Effector memory CD4-positive, alpha-beta T cell (primary cell): ENCODE measurements around the gene OR56B4.
"Not testable (repeated sequence)": the region's sequence is repeated elsewhere in the genome, so short reads cannot be mapped to it uniquely, and the experiment has no call there.

Experiments used
- DNase-seq, 3 donors: peaks; one replicate each; pipeline ENCODE4 v3.0.0-alpha.2; 2020
- H3K27ac ChIP-seq: 2 replicates; pipeline ENCODE4 v1.7.0; 2013; ENCODE audit warnings: mild to moderate bottlenecking, low read length, moderate library complexity; ENCODE audit not compliant: insufficient read depth, poor library complexity, severe bottlenecking
- H3K27me3 ChIP-seq: replicated peaks from 2 replicates; pipeline ENCODE4 v1.7.0; 2013; ENCODE audit warnings: mild to moderate bottlenecking, low read length; ENCODE audit not compliant: insufficient read depth, control insufficient read depth, poor library complexity, severe bottlenecking
- H3K36me3 ChIP-seq: 2 replicates; pipeline ENCODE4 v1.7.0; 2013; ENCODE audit warnings: mild to moderate bottlenecking, low read length, moderate library complexity; ENCODE audit not compliant: control insufficient read depth, insufficient read depth
- H3K4me1 ChIP-seq: 2 replicates; pipeline ENCODE4 v1.7.0; 2013; ENCODE audit warnings: low read length, mild to moderate bottlenecking; ENCODE audit not compliant: control insufficient read depth, insufficient read depth, poor library complexity, severe bottlenecking
- H3K4me3 ChIP-seq: 2 replicates; pipeline ENCODE4 v1.7.0; 2013; ENCODE audit warnings: low read length, low read depth, mild to moderate bottlenecking; ENCODE audit not compliant: insufficient read depth, poor library complexity, severe bottlenecking
- H3K9me3 ChIP-seq: 2 replicates; pipeline ENCODE4 v1.7.0; 2013; ENCODE audit warnings: mild to moderate bottlenecking, low read length, moderate library complexity; ENCODE audit not compliant: control insufficient read depth
- total RNA-seq, 3 donors: gene quantifications; one replicate each; lab custom pipeline; 2026; lab: John Stamatoyannopoulos, UW

OR56B4 gene, protein sequence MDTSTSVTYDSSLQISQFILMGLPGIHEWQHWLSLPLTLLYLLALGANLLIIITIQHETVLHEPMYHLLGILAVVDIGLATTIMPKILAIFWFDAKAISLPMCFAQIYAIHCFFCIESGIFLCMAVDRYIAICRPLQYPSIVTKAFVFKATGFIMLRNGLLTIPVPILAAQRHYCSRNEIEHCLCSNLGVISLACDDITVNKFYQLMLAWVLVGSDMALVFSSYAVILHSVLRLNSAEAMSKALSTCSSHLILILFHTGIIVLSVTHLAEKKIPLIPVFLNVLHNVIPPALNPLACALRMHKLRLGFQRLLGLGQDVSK
- total RNA-seq, result 0 reads per million in 3 donors

DNA sequence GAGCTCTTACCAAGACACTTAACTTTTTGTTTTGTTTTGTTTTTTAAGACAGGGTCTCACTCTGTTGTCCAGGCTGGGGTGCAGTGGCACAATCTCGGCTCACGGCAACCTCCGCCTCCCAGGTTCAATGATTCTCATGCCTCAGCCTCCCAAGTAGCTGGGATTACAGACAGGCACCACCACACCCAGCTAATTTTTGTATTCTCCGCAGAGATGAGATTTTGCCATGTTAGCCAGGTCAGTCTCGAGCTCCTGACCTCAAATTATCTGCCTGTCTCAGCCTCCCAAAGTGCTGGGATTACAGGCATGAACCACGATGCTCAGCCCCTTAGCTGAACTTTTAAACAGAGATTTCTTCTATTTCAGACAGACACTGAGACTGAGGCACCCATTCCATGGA, at the start of gene OR56B4:
Gene OR56B4 (plus strand): TSS at position 301 of the 400 bp plus-strand sequence. CDS start 95 bp downstream, at position 396.
- not testable (repeated sequence) for DNase-seq, H3K4me3 ChIP-seq, H3K27me3 ChIP-seq, H3K27ac ChIP-seq, H3K36me3 ChIP-seq, H3K9me3 ChIP-seq, H3K4me1 ChIP-seq

DNA sequence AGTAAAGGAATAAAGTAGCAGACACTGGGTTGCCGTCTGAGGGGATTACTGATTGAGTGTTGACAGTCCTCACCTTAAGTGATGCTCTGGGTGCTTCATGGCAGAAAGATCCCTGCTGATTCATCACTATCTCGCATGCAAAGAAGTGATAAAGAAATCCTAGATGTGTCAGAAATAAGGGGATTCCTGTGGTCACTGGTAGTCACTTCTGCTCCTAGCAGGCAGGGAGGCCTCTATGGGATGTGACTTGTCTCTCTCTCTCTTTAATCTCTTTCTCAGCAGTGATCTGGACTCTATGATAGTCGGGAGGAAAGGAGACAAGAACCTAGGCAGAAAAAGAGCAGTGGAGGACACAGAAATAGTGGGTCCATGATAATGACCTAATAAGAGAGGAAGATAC, 46.0 kb upstream of the OR56B4 start:
- H3K36me3 ChIP-seq, result no peaks in the 10 kb centered on the region
- H3K27me3 ChIP-seq, result no peaks in the 10 kb centered on the region
- no peaks in the 10 kb centered on the region for H3K9me3 ChIP-seq
- H3K27ac ChIP-seq, result no peak overlapping the region
- no peak overlapping the region for H3K4me3 ChIP-seq
- DNase-seq, result no peak
- no peaks in the 10 kb centered on the region for H3K4me1 ChIP-seq

DNA sequence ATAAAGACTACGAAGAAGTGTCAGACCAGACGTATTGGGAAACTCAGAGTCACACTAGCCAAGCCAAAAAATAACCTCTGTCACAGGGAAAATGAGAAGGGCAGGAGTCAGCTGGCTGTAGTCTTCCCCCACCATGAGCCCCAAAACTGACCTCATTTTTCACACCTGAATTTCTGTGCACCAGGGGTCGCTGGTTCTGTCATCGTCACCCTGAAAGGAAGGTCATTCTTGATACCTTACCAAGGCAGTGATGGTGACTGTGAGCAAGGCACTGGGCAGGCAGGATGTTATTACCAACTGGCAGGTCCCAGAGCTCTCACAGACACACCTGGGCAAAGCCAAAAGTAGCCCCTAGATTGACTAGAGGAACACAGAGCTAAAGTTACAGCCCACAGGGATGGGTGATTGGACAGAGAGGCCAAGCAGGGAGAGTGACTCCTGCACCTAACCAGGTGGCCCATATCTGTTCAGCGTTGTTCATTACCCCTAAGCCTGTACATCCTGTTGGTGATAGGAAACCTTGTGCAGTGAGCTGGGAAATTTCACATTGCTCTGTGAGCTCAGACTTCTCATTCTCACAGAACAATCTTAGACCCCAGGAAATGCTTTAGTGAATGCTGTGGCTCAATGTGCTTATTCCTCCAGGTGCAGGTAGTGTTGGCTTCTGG, 44.7 kb upstream of the OR56B4 start:
- Histone ChIP-seq H3K4me3 (no peak overlapping the region), H3K27ac (no peak overlapping the region), H3K36me3 (no peaks in the 10 kb centered on the region), H3K9me3 (no peaks in the 10 kb centered on the region), H3K27me3 (no peaks in the 10 kb centered on the region), H3K4me1 (no peaks in the 10 kb centered on the region)
- DNase-seq, result no peak

DNA sequence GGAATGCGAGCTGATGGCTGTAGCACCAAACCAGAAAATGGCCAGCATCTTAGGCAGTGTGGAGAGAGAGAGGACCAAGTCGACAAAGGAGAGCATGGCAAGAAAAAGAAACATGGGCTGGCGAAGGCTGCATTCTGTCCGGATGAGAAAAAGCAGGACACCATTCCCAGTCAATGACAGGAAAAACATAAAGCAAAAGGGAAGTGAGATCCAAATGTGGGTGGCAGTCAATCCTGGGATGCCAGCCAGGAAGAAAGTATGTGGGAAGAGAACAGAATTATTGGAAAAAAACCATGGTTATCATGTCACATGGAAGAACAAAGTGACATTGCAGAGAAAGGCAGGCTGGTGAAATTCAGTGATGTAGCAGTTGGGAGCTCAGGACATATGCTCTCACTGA, 40.0 kb upstream of the OR56B4 start:
- H3K27ac ChIP-seq, result no peak overlapping the region
- H3K36me3 ChIP-seq, result no peaks in the 10 kb centered on the region
- no peaks in the 10 kb centered on the region for H3K27me3 ChIP-seq
- no peak for DNase-seq
- no peak overlapping the region for H3K4me3 ChIP-seq
- no peaks in the 10 kb centered on the region for H3K4me1 ChIP-seq
- no peaks in the 10 kb centered on the region for H3K9me3 ChIP-seq

DNA sequence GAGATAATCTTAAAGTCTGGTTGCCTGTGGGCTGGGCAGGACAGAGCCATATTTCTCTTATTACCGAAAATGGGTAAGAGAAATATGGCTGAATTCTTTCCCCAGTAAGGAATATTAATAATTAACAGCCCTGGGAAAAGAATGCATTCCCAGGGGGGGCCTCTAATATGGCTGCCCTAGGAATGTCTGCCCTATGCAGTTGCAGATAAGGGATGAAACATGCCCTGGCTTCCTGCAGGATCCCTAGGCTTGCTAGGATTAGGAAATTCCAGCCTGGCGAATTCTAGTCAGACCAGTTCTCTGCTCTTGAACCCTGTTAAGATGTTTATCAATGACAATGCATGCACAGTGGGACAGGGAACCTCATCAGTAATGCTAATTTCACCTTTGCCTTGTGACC, 31.0 kb upstream of the OR56B4 start:
- DNase-seq, H3K36me3 ChIP-seq, H3K9me3 ChIP-seq, H3K27me3 ChIP-seq, H3K27ac ChIP-seq, H3K4me3 ChIP-seq, H3K4me1 ChIP-seq: not testable (repeated sequence)

DNA sequence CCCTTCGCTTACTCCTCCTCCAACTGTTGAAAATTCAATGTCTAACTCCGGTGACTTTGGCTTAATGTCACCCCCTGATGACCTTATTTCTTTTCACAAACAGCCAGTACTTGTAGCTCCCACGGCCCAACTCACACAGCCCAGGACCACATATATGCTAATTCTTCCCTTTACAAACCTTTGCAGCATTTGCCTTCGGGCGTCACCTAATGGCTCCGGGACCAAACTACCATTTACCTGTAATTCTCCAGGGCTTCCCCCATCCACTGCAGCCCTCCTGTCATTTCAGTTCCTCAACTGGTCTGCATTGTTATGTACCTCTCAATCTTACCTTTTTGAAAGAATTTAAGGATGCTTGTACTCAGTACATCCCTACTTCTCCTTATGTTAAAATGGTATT, 29.8 kb upstream of the OR56B4 start:
- no peaks in the 10 kb centered on the region for H3K27me3 ChIP-seq

DNA sequence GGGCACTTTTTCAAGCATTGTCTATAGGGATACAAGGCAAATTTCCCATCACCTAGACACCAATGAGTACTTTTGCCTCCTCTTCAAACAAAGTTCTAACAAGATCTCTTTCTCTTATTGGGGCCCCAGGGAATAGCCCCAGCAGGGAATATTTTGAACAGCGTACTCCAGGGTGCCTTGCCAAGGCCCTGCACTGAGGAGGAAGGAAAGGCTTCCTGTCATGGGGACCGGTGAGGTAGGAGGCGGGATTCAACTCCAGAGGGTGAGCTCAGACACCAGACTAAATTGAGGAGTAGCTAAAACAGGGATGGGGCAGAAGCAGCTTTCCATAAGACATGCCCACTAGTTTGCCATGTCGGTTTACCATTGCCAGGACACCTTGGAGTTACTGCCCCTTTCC, 28.0 kb upstream of the OR56B4 start:
- Histone ChIP-seq H3K27me3 (no peaks in the 10 kb centered on the region), H3K9me3 (no peaks in the 10 kb centered on the region), H3K4me3 (no peak overlapping the region), H3K4me1 (no peaks in the 10 kb centered on the region), H3K36me3 (no peaks in the 10 kb centered on the region), H3K27ac (no peak overlapping the region)
- DNase-seq, result no peak

More for the DNA sequence above, 29.8 kb upstream of the OR56B4 start:
- Histone ChIP-seq H3K27ac (no peak overlapping the region), H3K9me3 (no peaks in the 10 kb centered on the region), H3K4me3 (no peak overlapping the region), H3K36me3 (no peaks in the 10 kb centered on the region), H3K4me1 (no peaks in the 10 kb centered on the region)
- no peak for DNase-seq

DNA sequence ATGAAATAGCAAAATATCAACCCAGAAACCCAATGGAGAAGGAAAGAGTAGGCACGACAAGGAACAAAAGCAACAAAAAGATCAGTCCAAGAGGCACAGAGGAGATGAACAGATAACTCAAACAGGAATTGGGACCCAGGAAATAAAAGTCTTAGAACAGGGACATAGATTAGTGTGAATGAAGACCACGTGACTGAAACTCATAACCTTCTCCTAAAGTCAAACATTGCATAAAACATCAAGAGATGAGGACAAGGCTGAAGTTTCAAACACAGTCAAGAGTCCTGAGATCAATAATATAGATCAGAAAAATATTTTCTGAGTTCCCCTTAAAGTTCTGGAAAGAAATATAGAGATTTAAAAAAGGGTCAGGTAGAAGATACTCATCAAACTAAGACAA, 24.4 kb upstream of the OR56B4 start:
- DNase-seq, result no peak
- no peaks in the 10 kb centered on the region for H3K36me3 ChIP-seq
- no peaks in the 10 kb centered on the region for H3K27me3 ChIP-seq
- no peaks in the 10 kb centered on the region for H3K9me3 ChIP-seq
- no peak overlapping the region for H3K4me3 ChIP-seq
- no peak overlapping the region for H3K27ac ChIP-seq
- H3K4me1 ChIP-seq, result no peaks in the 10 kb centered on the region

DNA sequence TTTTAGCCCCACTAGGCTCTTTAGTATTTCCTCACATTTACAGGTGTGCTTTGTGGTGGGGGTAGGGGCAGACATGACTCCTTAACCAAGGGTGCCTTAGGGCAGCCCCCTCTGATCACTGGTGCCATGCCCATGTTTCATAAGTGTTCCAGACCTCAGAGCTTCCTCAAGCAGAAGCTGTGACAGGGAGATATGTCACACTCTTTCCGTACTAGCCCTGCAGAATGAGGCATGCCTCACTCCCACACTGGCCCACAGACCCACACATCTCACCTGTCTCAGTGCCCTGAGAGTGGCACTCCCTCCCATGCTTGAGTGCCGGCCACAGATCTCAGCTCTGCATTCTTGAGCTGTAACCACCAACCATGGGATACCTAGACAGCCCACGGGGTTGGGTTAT, 22.9 kb upstream of the OR56B4 start:
- H3K27ac ChIP-seq, result no peak overlapping the region
- no peaks in the 10 kb centered on the region for H3K4me1 ChIP-seq
- H3K36me3 ChIP-seq, result no peaks in the 10 kb centered on the region
- H3K4me3 ChIP-seq, result no peak overlapping the region
- H3K9me3 ChIP-seq, result no peaks in the 10 kb centered on the region
- no peaks in the 10 kb centered on the region for H3K27me3 ChIP-seq
- DNase-seq, result no peak

DNA sequence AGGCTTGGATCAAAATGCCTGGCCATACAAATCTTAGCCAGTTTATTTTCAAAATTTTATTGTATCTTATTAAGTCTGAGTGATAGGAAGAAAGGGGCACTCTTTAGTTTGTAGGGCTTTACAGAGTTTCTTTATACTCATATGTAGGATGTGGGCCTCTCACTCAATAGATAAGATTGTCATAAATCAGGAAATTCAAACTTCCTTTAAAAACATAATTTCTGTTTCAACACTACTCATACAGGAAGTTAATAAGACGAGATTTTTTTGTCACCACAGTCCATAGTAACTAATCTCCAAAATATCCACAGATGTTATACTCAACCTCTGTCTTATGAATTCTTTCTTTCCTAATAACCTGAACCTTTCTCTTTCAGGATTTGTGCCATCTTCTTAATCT, 13.3 kb upstream of the OR56B4 start:
- Histone ChIP-seq H3K36me3 (no peaks in the 10 kb centered on the region), H3K9me3 (no peaks in the 10 kb centered on the region), H3K27ac (no peak overlapping the region), H3K4me3 (no peak overlapping the region), H3K4me1 (peaks cover 4% of the 10 kb centered on the region), H3K27me3 (no peaks in the 10 kb centered on the region)
- DNase-seq, result no peak
